ENCODE data around the gene ADGRV1.

The ADGRV1 gene

GRCh38 chr5:91135475-91136248, 577.1 kb downstream of the ADGRV1 start:
- DNase-seq (ENCODE audit: extremely low spot score, insufficient read length, low read depth) = no peak
- FAIRE-seq = no peak

- FAIRE-seq (no peak), DNase-seq (ENCODE audit: extremely low spot score, insufficient read length, low read depth) (no peak)
Measured at GRCh38 chr5:91136271-91136670, 577.7 kb downstream of the ADGRV1 start.

- DNase-seq (ENCODE audit: extremely low spot score, insufficient read length, low read depth) (no peak), FAIRE-seq (no peak)
Measured at GRCh38 chr5:91137647-91138046, 579.0 kb downstream of the ADGRV1 start.

GRCh38 chr5:91139572-91140200, 581.1 kb downstream of the ADGRV1 start:
- DNase-seq (ENCODE audit: extremely low spot score, insufficient read length, low read depth) (no peak), FAIRE-seq (no peak)

- FAIRE-seq = no peak
- no peak for DNase-seq (ENCODE audit: extremely low spot score, insufficient read length, low read depth)
Measured at GRCh38 chr5:91140657-91141056, 582.1 kb downstream of the ADGRV1 start.

- no peak for DNase-seq (ENCODE audit: extremely low spot score, insufficient read length, low read depth)
- FAIRE-seq = no peak
Measured at GRCh38 chr5:91141642-91142041, 583.0 kb downstream of the ADGRV1 start.

GRCh38 chr5:91142386-91142785, 583.8 kb downstream of the ADGRV1 start:
- FAIRE-seq (no peak), DNase-seq (ENCODE audit: extremely low spot score, insufficient read length, low read depth) (no peak)

GRCh38 chr5:91142819-91143218, 584.2 kb downstream of the ADGRV1 start:
- no peak for DNase-seq (ENCODE audit: extremely low spot score, insufficient read length, low read depth)
- FAIRE-seq = no peak

GRCh38 chr5:91143840-91144239, 585.2 kb downstream of the ADGRV1 start:
- DNase-seq (ENCODE audit: extremely low spot score, insufficient read length, low read depth) = no peak
- no peak for FAIRE-seq

GRCh38 chr5:91144491-91145332, 586.1 kb downstream of the ADGRV1 start:
- no peak for DNase-seq (ENCODE audit: extremely low spot score, insufficient read length, low read depth)
- FAIRE-seq = no peak

- DNase-seq (ENCODE audit: extremely low spot score, insufficient read length, low read depth) = no peak
- FAIRE-seq = no peak
Measured at GRCh38 chr5:91145333-91145620, 586.7 kb downstream of the ADGRV1 start.

GRCh38 chr5:91146230-91146629, 587.6 kb downstream of the ADGRV1 start:
- FAIRE-seq (no peak), DNase-seq (ENCODE audit: extremely low spot score, insufficient read length, low read depth) (no peak)

- FAIRE-seq (no peak), DNase-seq (ENCODE audit: extremely low spot score, insufficient read length, low read depth) (no peak)
Measured at GRCh38 chr5:91146905-91147600, 588.5 kb downstream of the ADGRV1 start.

- FAIRE-seq (peak; percentile 96), DNase-seq (ENCODE audit: extremely low spot score, insufficient read length, low read depth) (no peak)
Measured at GRCh38 chr5:91150234-91150633, 591.6 kb downstream of the ADGRV1 start.

- FAIRE-seq = no peak
- no peak for DNase-seq (ENCODE audit: extremely low spot score, insufficient read length, low read depth)
Measured at GRCh38 chr5:91150636-91151035, 592.0 kb downstream of the ADGRV1 start.

- no peak for FAIRE-seq
Measured at GRCh38 chr5:91151947-91152346, 593.4 kb downstream of the ADGRV1 start.

GRCh38 chr5:91154338-91154737, 595.7 kb downstream of the ADGRV1 start:
- DNase-seq (ENCODE audit: extremely low spot score, insufficient read length, low read depth) (no peak), FAIRE-seq (no peak)

More at GRCh38 chr5:91151947-91152346, 593.4 kb downstream of the ADGRV1 start:
- no peak for DNase-seq (ENCODE audit: extremely low spot score, insufficient read length, low read depth)

- no peak for FAIRE-seq
- no peak for DNase-seq (ENCODE audit: extremely low spot score, insufficient read length, low read depth)
Measured at GRCh38 chr5:91155274-91155673, 596.7 kb downstream of the ADGRV1 start.

- DNase-seq (ENCODE audit: extremely low spot score, insufficient read length, low read depth) = no peak
Measured at GRCh38 chr5:91156242-91156641, 597.6 kb downstream of the ADGRV1 start.

GRCh38 chr5:91158011-91158410, 599.4 kb downstream of the ADGRV1 start:
- DNase-seq (ENCODE audit: extremely low spot score, insufficient read length, low read depth) (no peak), FAIRE-seq (no peak)

More at GRCh38 chr5:91156242-91156641, 597.6 kb downstream of the ADGRV1 start:
- no peak for FAIRE-seq

Measured in GM18507 (cell line).